GM18498 (cell line): Measurements from ENCODE around the gene TEX261.
"Not testable (repeated sequence)": the region's sequence is repeated elsewhere in the genome, so short reads cannot be mapped to it uniquely, and the experiment has no call there.

Experiments
- ATAC-seq: cut with Tn5 transposase; IDR thresholded peaks from one replicate; pipeline ENCODE4 v1.9.1; 2021; ENCODE audit warnings: mild to moderate bottlenecking, moderate library complexity; ENCODE audit not compliant: unreplicated experiment

Gene TEX261

GRCh38 chr2:70994699-70995425, at the start of gene TEX261:
TEX261 (minus strand) TSS chr2:70994873; CDS start chr2:70994757, 116 bp downstream.
- ATAC-seq = peak; percentile 96

GRCh38 chr2:71043531-71044407, 49.1 kb upstream of the TEX261 start:
- no peak for ATAC-seq

- no peak for ATAC-seq
Observed at GRCh38 chr2:71042287-71042686, 47.6 kb upstream of the TEX261 start.

GRCh38 chr2:71036296-71036695, 41.6 kb upstream of the TEX261 start:
- not testable (repeated sequence) for ATAC-seq

GRCh38 chr2:71023553-71024243, 29.0 kb upstream of the TEX261 start:
- not testable (repeated sequence) for ATAC-seq

DNA sequence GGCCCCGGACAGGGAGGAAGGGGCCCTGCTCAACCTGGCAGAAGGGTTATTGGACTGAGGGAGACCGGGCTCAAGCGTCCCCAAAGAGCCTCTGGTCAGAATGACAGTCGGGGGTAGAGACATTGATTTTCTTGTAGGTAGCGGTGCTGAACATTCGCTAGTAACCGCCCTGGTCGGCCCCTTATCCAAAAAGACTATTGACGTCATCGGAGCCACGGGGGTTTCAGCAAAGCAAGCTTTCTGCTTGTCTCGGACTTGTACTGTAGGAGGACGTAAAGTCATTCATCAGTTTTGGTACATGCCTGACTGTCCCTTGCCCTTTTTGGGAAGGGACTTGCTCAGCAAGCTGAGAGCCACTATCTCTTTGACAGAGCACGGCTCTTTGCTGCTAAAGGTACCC, 26.7 kb upstream of the TEX261 start:
- ATAC-seq = not testable (repeated sequence)

GRCh38 chr2:71019989-71020388, 25.3 kb upstream of the TEX261 start:
- not testable (repeated sequence) for ATAC-seq

- no peak for ATAC-seq
Observed at GRCh38 chr2:71018625-71019024, 24.0 kb upstream of the TEX261 start.

- not testable (repeated sequence) for ATAC-seq
Observed at GRCh38 chr2:71011786-71012185, 17.1 kb upstream of the TEX261 start.

- no peak for ATAC-seq
Observed at GRCh38 chr2:71008342-71008741, 13.7 kb upstream of the TEX261 start.

DNA sequence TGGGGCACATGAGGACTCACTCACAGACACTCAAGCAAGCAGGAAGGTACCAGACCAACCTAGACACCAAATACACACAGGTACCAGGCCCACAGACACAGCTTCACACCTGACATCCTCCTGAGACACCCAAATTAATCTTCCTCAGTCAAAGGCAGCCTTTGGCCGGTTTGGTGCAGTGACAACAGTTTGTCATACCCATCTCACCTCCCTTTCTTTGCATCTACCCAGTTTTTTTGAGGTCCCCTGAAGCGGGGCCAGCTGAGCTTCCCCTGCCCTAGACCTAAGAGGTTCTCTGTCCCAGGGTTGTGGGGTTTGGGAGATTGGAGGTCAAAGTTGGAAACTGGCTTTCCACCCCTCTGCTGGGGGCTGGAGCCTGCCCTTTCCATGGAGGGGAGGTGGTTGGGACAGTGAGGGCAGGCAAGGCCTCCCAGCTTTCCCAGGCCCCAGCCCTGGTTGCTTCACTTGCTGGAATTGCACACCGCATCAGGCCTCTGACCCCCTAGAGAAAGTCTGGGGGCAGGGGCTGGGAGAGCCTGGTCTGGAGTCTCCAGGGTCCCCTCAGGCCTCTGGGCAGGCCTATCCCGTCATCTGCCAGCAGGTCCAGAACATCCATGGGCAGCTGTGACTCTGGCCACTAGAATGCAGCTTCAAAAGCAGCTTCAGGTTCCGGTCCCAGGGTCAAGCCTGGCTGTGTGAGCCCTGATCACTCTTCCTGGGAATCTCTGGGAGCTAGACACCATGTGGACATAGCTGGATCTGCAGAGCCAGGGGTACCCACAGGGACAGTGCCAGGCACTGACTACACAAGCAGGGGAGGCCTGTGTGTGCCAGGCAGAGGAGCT, 12.5 kb upstream of the TEX261 start:
- ATAC-seq = no peak

DNA sequence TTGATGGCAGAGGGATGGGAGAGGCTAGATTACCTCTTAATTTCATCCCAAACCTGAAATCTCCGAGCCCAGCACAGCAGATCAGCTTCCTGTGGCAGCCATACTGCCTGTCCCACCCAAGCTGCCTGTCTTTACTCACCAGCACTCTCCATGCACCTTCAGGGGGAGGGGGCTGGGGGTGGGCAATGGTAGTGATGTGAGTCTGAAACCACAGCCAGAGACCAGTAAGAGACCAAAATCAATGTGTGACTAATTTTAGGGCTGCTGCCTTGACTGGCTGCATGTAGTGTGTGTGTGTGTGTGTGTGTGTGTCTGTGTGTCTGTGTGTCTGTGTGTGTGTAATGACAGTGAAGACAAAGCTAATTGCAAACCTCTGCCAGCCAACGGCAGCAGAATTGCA, 11.7 kb upstream of the TEX261 start:
- ATAC-seq = no peak

GRCh38 chr2:71005271-71006202, 10.9 kb upstream of the TEX261 start:
- no peak for ATAC-seq

GRCh38 chr2:71004857-71005256, 10.2 kb upstream of the TEX261 start:
- ATAC-seq = no peak

DNA sequence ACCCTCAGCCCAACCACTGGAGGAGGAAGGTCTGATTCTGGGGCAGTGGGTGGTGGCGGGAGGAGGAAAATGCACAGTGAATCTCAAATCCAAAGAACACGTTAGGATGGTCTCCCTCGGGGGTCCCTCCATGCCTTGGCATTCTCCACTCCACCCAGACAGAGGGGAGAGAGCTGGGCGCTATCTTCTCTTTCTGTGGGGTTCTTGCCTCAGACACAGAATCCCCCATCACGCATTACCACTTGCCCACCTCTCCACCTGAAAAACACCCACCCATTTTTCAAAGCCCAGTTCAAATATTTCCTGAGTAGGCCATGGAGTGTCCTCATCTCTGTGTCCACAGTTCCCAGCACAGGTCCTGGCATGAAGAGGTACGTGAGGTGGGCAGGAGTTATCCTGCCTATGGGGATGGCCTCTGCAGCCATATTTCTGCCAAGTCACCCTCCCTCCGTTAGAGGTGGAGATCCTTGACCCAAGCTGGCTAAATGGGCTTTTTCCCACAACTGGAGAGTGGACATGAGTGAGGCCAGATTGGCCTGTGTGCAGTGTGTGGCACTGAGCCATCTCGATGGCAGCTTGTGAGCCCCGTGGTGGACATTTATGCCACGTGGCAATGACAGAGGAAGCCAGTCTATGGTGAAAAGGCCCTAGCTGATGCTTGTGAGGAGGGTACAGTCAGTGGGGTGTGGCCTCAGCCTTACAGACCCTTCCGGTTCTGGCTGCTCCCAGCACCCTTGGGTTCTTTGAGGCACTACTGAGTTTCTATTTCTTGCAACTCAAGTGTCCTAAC, 9.5 kb upstream of the TEX261 start:
- ATAC-seq = no peak

- ATAC-seq = no peak
Observed at GRCh38 chr2:71003396-71003795, 8.7 kb upstream of the TEX261 start.

DNA sequence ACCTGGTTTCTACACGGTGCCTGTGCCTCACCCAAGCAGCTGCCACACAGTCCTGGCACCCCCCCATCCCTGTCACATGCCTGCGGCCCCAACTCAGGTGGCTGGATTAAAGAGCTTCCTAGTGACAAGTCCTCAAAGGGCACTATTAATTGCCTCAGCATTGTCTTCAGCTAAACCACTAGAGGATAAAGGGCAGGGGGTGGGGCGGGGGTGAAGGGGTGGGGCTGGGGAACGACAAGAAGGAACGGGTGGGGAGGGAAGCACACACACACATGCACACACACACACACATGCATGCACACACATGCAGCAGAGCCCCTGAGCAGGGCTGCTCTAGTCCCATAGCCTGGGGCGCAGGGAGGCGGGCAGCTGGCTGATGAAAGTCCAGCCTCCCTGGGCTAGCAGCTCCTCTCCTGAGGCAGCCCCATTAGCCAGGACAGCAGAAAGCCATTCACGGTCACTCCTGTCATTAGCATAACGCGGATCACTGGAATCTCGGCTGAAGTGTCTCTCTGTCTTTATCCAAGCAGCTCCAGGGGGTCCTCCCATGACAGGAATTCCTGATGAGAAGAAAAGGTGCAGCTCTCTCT, 7.4 kb upstream of the TEX261 start:
- no peak for ATAC-seq

- ATAC-seq = no peak
Observed at GRCh38 chr2:71001592-71001927, 6.9 kb upstream of the TEX261 start.
